GM21717 (cell line): ENCODE data around the gene OR4D6.

Experiments
- ATAC-seq: cut with Tn5 transposase; IDR thresholded peaks from one replicate; pipeline ENCODE4 v1.9.1; 2021; ENCODE audit warnings: mild to moderate bottlenecking, moderate library complexity; ENCODE audit not compliant: unreplicated experiment

OR4D6 gene

GRCh38 chr11:59503276-59503675, 46.5 kb downstream of the OR4D6 start, which contains the start of gene OR4D11:
Gene OR4D11, plus strand, starts transcription at chr11:59503576. Its CDS starts 0 bp downstream, at chr11:59503576.
- ATAC-seq, result no peak
